GM18873 (cell line): Measurements from ENCODE around the gene TCIRG1.
"Not testable (repeated sequence)": the region's sequence is repeated elsewhere in the genome, so short reads cannot be mapped to it uniquely, and the experiment has no call there.

Experiments used
- ATAC-seq: cut with Tn5 transposase; IDR thresholded peaks from one replicate; pipeline ENCODE4 v1.9.1; 2021; ENCODE audit warnings: mild to moderate bottlenecking, moderate library complexity, moderate number of reproducible peaks; ENCODE audit not compliant: unreplicated experiment, low FRiP score

The TCIRG1 gene

DNA sequence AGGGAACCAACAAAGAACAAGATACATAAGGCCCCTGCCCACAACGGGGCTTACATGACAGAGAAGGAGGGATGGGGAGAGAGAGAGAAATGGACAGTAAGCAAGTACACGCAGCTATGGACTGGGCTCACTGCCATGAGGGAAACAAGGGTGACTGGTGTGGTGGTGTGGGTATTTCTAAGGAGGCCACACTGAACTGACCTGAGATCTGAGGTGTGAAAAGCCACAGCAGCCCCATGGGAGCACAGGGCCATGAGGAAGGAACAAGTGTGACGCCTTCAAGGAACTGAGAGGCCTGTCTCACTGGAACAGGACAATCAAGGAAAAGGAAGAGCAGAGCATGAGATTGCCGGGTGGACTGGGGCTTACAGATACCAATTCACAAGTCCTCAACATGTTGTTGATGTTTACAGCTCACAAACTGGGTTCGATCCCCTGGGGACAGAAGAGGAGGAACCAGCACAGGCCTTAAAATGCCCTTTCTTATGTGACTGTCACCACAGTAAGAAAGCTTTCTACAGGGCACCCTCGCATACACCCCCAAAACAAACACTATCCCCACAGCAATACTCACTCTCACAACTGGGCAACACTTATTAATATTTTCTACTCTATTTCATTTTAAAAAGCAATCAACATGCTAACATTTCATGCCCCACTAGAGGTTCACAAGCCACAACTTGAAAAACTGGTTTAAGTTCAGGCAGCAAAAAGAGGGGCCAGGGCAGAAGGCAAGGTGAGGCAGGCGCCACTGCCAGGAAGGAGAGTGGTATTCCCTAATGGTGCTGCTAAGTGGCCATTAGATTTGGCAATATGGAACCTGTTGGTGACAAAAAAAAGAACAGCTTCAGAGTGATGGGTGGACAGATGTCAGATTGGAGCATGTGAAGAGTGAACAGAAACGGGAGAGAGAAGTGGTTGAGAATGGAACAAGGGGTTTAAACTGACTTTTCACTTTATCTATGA lies 39.1 kb downstream of the TCIRG1 start:
- no peak for ATAC-seq

DNA sequence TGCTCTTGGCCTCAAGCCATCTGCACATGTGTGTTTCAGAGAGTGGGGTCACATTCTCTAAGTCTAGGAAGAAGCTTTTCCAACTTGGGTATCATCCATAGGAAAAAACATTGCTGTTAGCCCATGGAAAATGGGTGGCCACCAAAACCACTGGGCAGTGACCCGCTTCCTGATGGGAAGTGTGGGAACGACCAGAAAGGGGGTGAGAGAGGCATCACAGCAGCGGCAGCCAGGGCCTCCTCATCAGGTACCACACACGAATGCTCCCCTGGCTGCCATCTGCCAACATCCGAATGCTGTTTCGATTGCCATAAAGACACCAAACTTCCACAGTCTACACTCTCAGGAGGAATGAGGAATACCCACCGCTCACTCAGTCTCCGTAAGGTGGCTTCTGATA lies 42.0 kb downstream of the TCIRG1 start:
- no peak for ATAC-seq

DNA sequence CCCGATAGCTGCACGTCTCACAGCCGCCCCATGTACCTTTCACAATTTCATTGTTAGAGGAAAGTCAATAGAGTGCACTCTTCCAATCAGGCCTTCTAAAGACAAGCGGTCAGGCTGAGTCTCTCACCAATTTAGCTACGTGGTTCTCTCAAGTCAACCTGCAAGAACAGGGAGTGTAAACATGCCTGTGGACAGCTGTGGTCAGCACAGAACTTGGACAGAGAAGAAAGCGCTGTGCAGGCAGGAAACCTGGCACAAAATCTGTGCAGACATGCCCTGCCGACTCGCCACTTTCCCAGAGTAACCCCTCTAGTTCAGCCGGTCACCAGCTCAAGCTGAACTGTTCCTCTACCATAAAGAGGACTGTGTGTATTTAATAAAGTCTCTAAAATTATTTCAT lies 42.9 kb downstream of the TCIRG1 start:
- no peak for ATAC-seq

DNA sequence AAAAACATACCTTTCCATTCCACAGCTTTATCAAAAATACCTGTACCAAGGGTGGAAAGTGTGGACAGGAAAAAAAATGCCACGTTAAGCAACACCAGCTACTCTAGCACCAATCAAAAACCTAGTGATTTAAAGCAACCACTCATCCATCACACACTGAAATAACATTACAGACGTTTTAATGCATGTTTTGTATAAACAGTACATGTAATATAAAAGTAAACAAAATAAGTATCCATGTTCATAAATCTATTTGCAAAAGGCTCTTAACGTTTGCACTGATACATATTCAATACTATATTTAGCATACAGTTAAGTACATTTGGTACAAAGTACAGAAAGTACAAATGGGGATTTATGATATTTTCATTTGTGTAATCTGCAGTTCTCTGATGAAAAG lies 43.7 kb downstream of the TCIRG1 start:
- ATAC-seq, result no peak

DNA sequence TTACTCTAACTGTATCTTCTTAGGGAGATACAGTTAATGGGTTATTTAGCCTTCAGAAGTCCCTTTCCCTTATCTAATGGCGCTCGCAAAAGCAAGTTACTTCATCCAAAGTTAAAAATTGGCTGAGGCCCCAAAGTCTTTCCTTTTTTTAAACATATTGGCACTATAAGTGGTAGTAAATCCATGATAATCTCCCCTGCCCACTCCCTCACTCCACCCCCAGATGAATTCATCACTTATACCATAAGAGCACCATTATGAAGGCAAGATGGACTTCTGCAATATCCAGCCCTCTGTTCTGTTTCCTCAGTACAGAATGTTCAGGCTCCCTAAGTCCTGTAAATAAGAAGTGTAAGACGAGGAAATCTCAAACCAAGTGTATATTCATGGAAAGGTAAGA lies 44.7 kb downstream of the TCIRG1 start:
- no peak for ATAC-seq

DNA sequence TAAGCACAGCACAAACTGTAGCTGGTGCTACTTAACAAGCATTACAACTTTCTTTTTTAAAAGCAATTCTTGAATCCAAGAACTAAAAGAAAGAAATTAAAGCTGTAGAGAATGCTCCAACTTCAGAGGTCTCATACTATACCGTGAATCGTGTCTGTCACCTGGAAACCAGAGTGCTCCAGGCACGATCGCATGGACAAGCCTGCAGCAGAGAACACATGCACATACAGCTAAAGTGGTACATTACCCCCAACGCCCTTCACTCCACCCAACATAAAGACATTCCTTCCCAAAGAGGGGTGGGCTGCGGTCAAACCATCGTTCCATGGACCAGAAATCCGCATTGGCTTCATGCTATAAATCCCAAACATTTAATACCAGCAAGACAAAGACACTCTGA lies 50.9 kb downstream of the TCIRG1 start:
- no peak for ATAC-seq

DNA sequence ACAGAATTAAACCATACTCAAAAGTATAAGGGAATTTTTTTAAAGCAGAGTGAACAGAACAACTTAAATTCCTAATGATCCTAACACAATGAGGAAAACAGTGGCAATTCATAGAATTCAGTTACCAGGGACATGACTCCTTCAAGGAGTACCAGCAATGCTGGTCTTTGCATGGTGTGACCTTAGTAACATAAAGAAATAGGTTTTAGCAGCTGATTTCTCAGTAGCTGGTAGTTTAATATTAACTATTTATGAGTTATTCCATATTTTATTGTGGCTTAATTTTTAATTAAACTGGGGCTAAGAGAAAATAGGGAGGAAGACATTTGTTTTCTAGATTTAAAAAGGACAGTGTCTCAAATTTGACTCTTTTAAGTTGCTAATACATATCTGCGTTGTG lies 51.5 kb downstream of the TCIRG1 start:
- no peak for ATAC-seq

DNA sequence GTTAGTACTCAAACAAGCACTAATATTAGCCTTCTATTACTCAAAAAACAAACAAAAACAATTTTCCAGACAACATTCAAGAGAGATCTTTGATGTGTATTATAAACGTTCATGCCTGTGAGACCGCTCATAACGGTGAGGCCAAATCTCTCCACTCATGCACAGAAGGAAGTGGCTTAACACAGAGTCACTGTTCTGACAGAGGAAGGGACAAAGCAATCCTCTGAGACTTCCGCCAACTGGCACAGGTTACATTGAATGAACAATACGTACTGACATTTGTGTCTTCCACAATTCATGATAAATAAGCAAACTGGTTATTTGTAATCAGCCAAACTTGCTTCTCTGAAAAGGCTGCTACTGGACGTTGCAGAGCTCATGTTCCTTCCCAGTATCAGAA lies 51.9 kb downstream of the TCIRG1 start:
- no peak for ATAC-seq

DNA sequence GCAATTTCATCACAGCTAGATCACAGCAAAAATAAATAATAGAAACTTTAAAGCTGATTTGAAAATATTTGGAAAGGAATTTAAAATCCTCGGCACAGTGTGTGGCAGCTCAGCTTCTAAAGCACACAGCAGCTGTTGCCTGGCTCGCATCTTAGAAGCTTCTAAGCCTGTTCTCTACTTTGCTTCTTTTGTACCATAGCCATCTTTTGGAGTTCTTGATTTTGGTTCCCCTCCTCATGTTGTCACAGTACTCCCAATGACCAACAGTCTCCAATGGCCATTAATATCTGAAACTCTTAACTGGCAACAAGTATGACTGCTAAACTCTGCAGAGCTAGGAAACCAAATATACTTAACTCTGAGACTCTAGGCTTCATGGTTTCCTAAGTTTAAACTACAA lies 53.6 kb downstream of the TCIRG1 start:
- ATAC-seq, result no peak

DNA sequence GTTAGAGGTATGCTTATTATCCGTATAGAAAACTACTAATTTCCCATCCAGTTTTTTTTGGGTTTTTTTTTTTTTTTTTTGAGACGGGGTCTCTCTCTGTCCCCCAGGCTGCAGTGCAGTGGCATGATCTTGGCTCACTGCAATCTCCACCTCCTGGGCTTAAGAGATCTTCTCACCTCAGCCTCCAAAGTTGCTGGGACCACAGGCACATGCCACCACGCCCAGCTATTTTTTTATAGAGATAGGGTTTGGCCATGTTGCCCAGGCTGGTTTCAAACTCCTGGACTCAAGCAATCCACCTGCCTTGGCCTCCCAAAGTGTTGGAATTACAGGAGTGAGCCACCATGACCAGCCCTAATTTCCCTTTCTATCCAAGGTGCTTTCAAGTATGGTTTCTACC lies 54.1 kb downstream of the TCIRG1 start:
- ATAC-seq, result not testable (repeated sequence)

DNA sequence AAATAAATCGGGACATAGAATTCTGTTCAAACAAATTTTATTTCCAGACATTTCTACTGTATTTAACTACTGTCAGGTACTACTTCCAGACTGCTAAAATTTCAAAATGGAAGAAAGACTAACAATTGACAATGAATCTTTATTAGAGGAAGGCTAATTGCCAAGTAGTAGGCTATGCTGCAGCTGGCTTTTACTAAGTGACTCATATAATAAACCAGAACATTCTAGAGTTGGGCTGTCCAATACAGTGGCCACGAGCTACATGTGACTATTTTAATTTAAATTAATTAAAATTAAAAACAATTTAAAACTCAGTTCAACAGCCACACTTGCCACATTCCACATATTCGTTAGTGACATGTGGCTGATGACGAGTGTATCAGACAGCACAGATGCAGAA lies 54.7 kb downstream of the TCIRG1 start:
- no peak for ATAC-seq

DNA sequence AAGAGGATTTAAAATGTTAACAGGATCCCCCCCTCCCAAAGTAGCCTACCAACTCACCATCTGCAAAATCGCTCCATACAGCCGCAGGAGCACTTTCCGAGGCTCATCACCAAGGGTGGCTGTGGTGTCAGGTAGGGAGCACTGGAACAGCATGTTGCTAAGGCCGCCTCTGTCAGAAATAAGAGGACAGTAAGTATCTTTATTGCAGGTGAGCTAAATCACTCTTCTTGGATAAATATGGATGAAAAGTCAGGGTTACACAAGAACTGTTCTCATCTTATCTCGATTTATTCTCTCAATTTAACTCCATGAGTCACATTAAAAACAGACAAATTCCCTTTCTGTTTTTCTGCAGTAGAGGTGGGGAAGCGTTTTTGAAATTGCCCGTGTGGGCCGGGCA lies 58.1 kb downstream of the TCIRG1 start:
- no peak for ATAC-seq

DNA sequence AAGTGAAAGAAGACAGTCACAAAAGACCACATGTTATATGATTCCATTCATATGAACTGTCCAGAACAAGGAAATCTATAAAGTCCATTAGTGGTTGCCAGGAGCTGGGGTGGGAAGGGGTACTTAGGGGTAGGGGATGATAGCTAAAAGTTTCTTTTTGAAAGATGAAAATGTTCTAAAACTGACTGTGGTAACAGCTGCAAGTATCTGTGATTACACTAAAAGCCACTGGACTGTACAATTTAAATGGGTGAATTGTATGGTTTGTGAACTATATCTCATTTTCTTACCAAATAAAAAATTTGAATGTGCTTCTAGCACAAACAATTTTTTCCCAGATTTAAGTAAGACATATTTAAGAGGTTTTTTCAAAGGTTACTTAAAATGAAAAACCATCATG lies 60.2 kb downstream of the TCIRG1 start:
- no peak for ATAC-seq

DNA sequence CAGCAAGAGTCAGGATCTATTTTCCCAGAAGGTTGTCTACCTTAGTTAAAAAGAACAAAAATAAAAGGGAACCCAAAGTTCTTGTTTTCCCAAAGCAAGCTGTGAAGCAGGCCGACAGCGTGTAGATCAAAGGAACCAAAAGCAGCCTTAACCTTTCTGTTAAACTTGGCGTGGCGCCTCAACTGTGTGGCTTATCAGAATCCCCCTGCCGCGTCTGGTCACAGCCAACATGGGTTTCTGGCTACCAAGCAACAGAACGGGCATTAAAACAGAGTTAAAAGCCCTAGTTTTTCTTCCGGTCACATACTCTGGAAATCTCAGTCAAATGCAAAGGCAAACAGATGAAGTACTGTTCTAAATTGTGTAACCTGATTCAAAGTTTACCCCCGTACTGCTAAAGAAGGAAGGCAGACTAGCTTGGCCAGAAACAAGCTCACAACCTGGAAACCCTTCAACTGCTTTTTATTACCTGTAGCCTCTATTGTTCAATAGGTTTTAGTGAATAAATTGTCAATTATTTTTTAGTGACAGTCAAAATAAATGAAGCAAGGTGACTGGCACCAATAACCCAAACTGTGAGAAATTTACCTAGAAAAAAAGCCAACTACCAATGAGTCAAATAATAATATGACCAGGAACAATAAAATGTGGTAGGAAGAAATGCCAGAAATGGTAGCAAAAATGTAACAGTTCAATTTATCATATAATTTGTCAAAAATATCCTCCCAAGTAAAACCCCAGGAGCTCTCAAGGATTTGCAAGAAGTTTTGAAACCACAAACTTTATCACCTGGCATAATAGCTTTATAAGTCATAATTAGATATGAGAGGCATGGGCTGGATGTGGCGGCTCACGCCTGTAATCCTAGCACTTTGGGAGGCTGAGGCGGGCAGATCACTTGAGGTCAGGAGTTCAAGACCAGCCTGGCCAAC lies 60.9 kb downstream of the TCIRG1 start:
- no peak for ATAC-seq
